Hepatocyte (in vitro differentiated cells): ENCODE results near the gene SGTB. TPM values are rescaled to one million over a fixed set of nuclear protein-coding genes. Genes with fewer than 3 reads are reported as not detected.

Experiments used
- DNase-seq: peaks from one replicate; pipeline ENCODE4 v3.0.0-alpha.2; 2016; ENCODE audit warnings: low spot score
- H2AFZ ChIP-seq: fragments of 200-600 bp; sonication (generic); 2 replicates; pipeline ENCODE4 v1.6.0; 2016; ENCODE audit warnings: antibody characterized with exemption, mild to moderate bottlenecking
- H3K27ac ChIP-seq: fragments of 200-600 bp; sonication (generic); 2 replicates; pipeline ENCODE4 v1.5.1; 2016; ENCODE audit warnings: mild to moderate bottlenecking
- H3K27me3 ChIP-seq: fragments of 200-600 bp; sonication (generic); 2 replicates; pipeline ENCODE4 v1.6.1; 2016
- H3K36me3 ChIP-seq: fragments of 200-600 bp; sonication (generic); replicated peaks from 2 replicates; pipeline ENCODE4 v1.5.1; 2016; ENCODE audit warnings: low read depth; ENCODE audit not compliant: insufficient read depth
- H3K4me1 ChIP-seq: fragments of 200-600 bp; sonication (generic); 2 replicates; pipeline ENCODE4 v1.5.1; 2016; ENCODE audit warnings: mild to moderate bottlenecking, moderate library complexity; ENCODE audit not compliant: insufficient read depth
- H3K4me2 ChIP-seq: fragments of 200-600 bp; sonication (generic); 2 replicates; pipeline ENCODE4 v1.6.0; 2016
- H3K4me3 ChIP-seq: fragments of 200-600 bp; sonication (generic); 2 replicates; pipeline ENCODE4 v1.5.1; 2016; ENCODE audit warnings: mild to moderate bottlenecking
- H3K79me2 ChIP-seq: fragments of 200-600 bp; sonication (generic); 2 replicates; pipeline ENCODE4 v1.6.0; 2017; ENCODE audit warnings: mild to moderate bottlenecking
- H3K9me2 ChIP-seq: fragments of 200-600 bp; sonication (generic); replicated peaks from 2 replicates; pipeline ENCODE4 v1.6.0; 2017; ENCODE audit warnings: mild to moderate bottlenecking; ENCODE audit not compliant: insufficient read depth
- H3K9me3 ChIP-seq: fragments of 200-600 bp; sonication (generic); 2 replicates; pipeline ENCODE4 v1.5.1; 2016; ENCODE audit warnings: low read depth, mild to moderate bottlenecking
- H4K20me1 ChIP-seq: fragments of 200-600 bp; sonication (generic); 2 replicates; pipeline ENCODE4 v1.6.0; 2016; ENCODE audit warnings: mild to moderate bottlenecking; ENCODE audit not compliant: insufficient read depth, poor library complexity, severe bottlenecking
- EZH2 ChIP-seq: fragments of 200-600 bp; sonication (generic); IDR thresholded peaks from 2 replicates; pipeline ENCODE4 v1.6.1; 2016; ENCODE audit warnings: antibody characterized with exemption, mild to moderate bottlenecking, borderline replicate concordance
- EZH2phosphoT487 ChIP-seq: fragments of 200-600 bp; sonication (generic); IDR thresholded peaks from one replicate; pipeline ENCODE4 v1.6.1; 2018; ENCODE audit warnings: antibody characterized with exemption, mild to moderate bottlenecking, low read depth, moderate library complexity; ENCODE audit not compliant: unreplicated experiment, severe bottlenecking
- WGBS: methylation state at CpG from one replicate; pipeline ENCODE4 v1.1.6; 2016; ENCODE audit warnings: low lambda C conversion rate; ENCODE audit errors: missing lambda C conversion rate; 5-methylcytosine and 5-hydroxymethylcytosine counted together
- polyA plus RNA-seq: library from polyadenylated mRNA; unstranded; fragments of >200 nt; fragmentation: Nextera tagmentation; extraction: Ambion mirVana; gene quantifications from 2 replicates; pipeline ENCODE4 v1.2.1, GENCODE V29; 2016
- total RNA-seq: library from RNA; depleted of rRNA; stranded (reverse); fragments of >200 nt; gene quantifications from 2 replicates; pipeline ENCODE4 v1.2.3, GENCODE V29; 2014
- TF ChIP-seq, protein P1 (sequence below): fragments of 200-600 bp; sonication (generic); IDR thresholded peaks from 2 replicates; pipeline ENCODE4 v1.5.1; 2016; ENCODE audit warnings: antibody characterized with exemption, mild to moderate bottlenecking; ENCODE audit not compliant: poor library complexity

Gene SGTB
- total and polyA plus RNA-seq, 2 experiments from 2014 or later = 3.6 to 9.0 TPM

- DNase-seq = no peak
- H3K27me3 ChIP-seq = no peaks in the 10 kb centered on the region
- no peaks in the 10 kb centered on the region for H3K9me3 ChIP-seq
- no peak overlapping the region for H2AFZ ChIP-seq
- H3K79me2 ChIP-seq = no peaks in the 10 kb centered on the region
- H3K27ac ChIP-seq = no peak overlapping the region
- 96% methylated on average over 7 of the region's 7 CpGs for WGBS
- TF ChIP-seq, protein P1, sequence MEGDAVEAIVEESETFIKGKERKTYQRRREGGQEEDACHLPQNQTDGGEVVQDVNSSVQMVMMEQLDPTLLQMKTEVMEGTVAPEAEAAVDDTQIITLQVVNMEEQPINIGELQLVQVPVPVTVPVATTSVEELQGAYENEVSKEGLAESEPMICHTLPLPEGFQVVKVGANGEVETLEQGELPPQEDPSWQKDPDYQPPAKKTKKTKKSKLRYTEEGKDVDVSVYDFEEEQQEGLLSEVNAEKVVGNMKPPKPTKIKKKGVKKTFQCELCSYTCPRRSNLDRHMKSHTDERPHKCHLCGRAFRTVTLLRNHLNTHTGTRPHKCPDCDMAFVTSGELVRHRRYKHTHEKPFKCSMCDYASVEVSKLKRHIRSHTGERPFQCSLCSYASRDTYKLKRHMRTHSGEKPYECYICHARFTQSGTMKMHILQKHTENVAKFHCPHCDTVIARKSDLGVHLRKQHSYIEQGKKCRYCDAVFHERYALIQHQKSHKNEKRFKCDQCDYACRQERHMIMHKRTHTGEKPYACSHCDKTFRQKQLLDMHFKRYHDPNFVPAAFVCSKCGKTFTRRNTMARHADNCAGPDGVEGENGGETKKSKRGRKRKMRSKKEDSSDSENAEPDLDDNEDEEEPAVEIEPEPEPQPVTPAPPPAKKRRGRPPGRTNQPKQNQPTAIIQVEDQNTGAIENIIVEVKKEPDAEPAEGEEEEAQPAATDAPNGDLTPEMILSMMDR = no peak
- TF ChIP-seq EZH2 (no peak), EZH2phosphoT487 (no peak)
- H3K36me3 ChIP-seq = no peaks in the 10 kb centered on the region
- no peak overlapping the region for H3K4me2 ChIP-seq
- H3K9me2 ChIP-seq = no peaks in the 10 kb centered on the region
- no peaks in the 10 kb centered on the region for H4K20me1 ChIP-seq
- no peaks in the 10 kb centered on the region for H3K4me1 ChIP-seq
- no peak overlapping the region for H3K4me3 ChIP-seq
Measured at GRCh38 chr5:65768723-65769346, 46.9 kb upstream of the SGTB start.

DNA sequence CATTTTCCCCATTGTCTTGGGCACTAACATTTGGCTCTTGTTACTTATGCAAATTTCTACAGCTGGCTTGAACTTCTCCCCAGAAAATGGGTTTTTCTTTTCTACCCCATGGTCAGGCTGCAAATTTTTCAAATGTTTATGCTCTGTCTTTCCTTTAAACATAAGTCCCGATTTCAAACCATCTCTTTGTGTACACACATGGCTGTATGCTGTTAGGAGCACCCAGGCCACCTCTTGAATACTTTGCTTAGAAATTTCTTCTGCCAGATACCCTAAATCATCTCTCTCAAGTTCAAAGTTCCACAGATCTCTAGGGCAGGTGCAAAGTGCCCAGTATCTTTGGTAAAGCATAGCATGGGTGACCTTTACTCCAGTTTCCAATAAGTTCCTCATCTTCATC lies 45.7 kb upstream of the SGTB start:
- H3K4me2 ChIP-seq = no peak overlapping the region
- 100% methylated on average over 1 of the region's 1 CpG for WGBS
- TF ChIP-seq, protein P1 = no peak
- no peak for TF ChIP-seq EZH2
- TF ChIP-seq EZH2phosphoT487 = no peak

GRCh38 chr5:65766781-65767180 lies 44.9 kb upstream of the SGTB start:
- DNase-seq = no peak
- Histone ChIP-seq H3K36me3 (no peaks in the 10 kb centered on the region), H3K79me2 (no peaks in the 10 kb centered on the region), H3K27me3 (no peaks in the 10 kb centered on the region), H3K9me3 (no peaks in the 10 kb centered on the region), H2AFZ (no peak overlapping the region), H4K20me1 (no peaks in the 10 kb centered on the region), H3K27ac (no peak overlapping the region), H3K4me2 (no peak overlapping the region), H3K4me3 (no peak overlapping the region), H3K4me1 (no peaks in the 10 kb centered on the region), H3K9me2 (no peaks in the 10 kb centered on the region)
- WGBS = 93% methylated on average over 2 of the region's 2 CpGs
- TF ChIP-seq EZH2 = no peak
- TF ChIP-seq, protein P1 = no peak
- no peak for TF ChIP-seq EZH2phosphoT487

More for the DNA sequence above, 45.7 kb upstream of the SGTB start:
- H2AFZ ChIP-seq = no peak overlapping the region
- H3K36me3 ChIP-seq = no peaks in the 10 kb centered on the region
- no peak overlapping the region for H3K27ac ChIP-seq
- H3K4me3 ChIP-seq = no peak overlapping the region
- H3K9me2 ChIP-seq = no peaks in the 10 kb centered on the region
- no peaks in the 10 kb centered on the region for H3K27me3 ChIP-seq
- H4K20me1 ChIP-seq = no peaks in the 10 kb centered on the region
- H3K9me3 ChIP-seq = no peaks in the 10 kb centered on the region
- no peaks in the 10 kb centered on the region for H3K79me2 ChIP-seq
- no peak for DNase-seq
- no peaks in the 10 kb centered on the region for H3K4me1 ChIP-seq

GRCh38 chr5:65766175-65766574 lies 44.3 kb upstream of the SGTB start:
- Histone ChIP-seq H3K27ac (no peak overlapping the region), H3K4me2 (no peak overlapping the region), H3K9me2 (no peaks in the 10 kb centered on the region), H3K36me3 (no peaks in the 10 kb centered on the region), H4K20me1 (no peaks in the 10 kb centered on the region), H2AFZ (no peak overlapping the region), H3K4me3 (no peak overlapping the region), H3K27me3 (no peaks in the 10 kb centered on the region), H3K4me1 (no peaks in the 10 kb centered on the region), H3K9me3 (no peaks in the 10 kb centered on the region), H3K79me2 (no peaks in the 10 kb centered on the region)
- DNase-seq = no peak
- WGBS = 93% methylated on average over 2 of the region's 2 CpGs
- no peak for TF ChIP-seq EZH2phosphoT487
- TF ChIP-seq, protein P1 = no peak
- no peak for TF ChIP-seq EZH2
